HG03354 (cell line): ENCODE results near the gene AGAP9.
"Not testable (repeated sequence)": the region's sequence is repeated elsewhere in the genome, so short reads cannot be mapped to it uniquely, and the experiment has no call there.

Source experiments
- ATAC-seq: cut with Tn5 transposase; IDR thresholded peaks from one replicate; pipeline ENCODE4 v1.9.1; 2021; ENCODE audit warnings: mild to moderate bottlenecking; ENCODE audit not compliant: unreplicated experiment, poor library complexity, severe bottlenecking

Gene AGAP9

GRCh38 chr10:47462577-47463358, 60.7 kb downstream of the AGAP9 start:
- ATAC-seq: not testable (repeated sequence)

- ATAC-seq: not testable (repeated sequence)
These were observed 62.2 kb downstream of the AGAP9 start for GRCh38 chr10:47461261-47461687.

- no peak for ATAC-seq
These were observed 64.8 kb downstream of the AGAP9 start for GRCh38 chr10:47458466-47459154.

- ATAC-seq: no peak
These were observed 65.6 kb downstream of the AGAP9 start for GRCh38 chr10:47457826-47458225.

- no peak for ATAC-seq
These were observed 66.0 kb downstream of the AGAP9 start for GRCh38 chr10:47457528-47457820.

- no peak for ATAC-seq
These were observed 66.5 kb downstream of the AGAP9 start for GRCh38 chr10:47456794-47457527.

- no peak for ATAC-seq
These were observed 67.2 kb downstream of the AGAP9 start for GRCh38 chr10:47456079-47456785.

- ATAC-seq: not testable (repeated sequence)
These were observed 67.9 kb downstream of the AGAP9 start for GRCh38 chr10:47455350-47456078.

GRCh38 chr10:47454780-47455058, 68.7 kb downstream of the AGAP9 start:
- no peak for ATAC-seq

- no peak for ATAC-seq
These were observed 69.2 kb downstream of the AGAP9 start for GRCh38 chr10:47454008-47454779.

GRCh38 chr10:47453141-47454007, 70.1 kb downstream of the AGAP9 start:
- ATAC-seq: no peak

GRCh38 chr10:47452495-47453140, 70.8 kb downstream of the AGAP9 start:
- ATAC-seq: no peak

GRCh38 chr10:47451998-47452494, 71.4 kb downstream of the AGAP9 start:
- no peak for ATAC-seq
